Keratinocyte (primary cell): ENCODE data around the gene GRPEL1. TPM values are rescaled to one million over a fixed set of nuclear protein-coding genes. Genes with fewer than 3 reads are reported as not detected.
A peak's percentile ranks its signal among the peaks of the same experiment; 100 is the strongest.

Source experiments
- DNase-seq: peaks from one replicate; pipeline ENCODE4 v3.0.0-alpha.2; 2011; ENCODE audit warnings: low read depth, missing footprints, low spot score
- FAIRE-seq: peaks from 2 replicates; lab custom pipeline; 2011; peaks lifted over from hg19 to GRCh38; lab: Jason Lieb, UNC
- H2AFZ ChIP-seq: 2 replicates; pipeline ENCODE4 v1.6.0; 2012; ENCODE audit warnings: low read length, control low read depth, inconsistent platforms; ENCODE audit not compliant: control insufficient read depth
- H3K27ac ChIP-seq: 2 replicates; pipeline ENCODE4 v1.5.1; 2011; ENCODE audit warnings: low read length; ENCODE audit not compliant: control insufficient read depth, insufficient read depth
- H3K27me3 ChIP-seq: 3 replicates; pipeline ENCODE4 v1.6.0; 2011; ENCODE audit warnings: low read length; ENCODE audit not compliant: control insufficient read depth, insufficient read depth; ENCODE audit errors: extremely low read depth
- H3K36me3 ChIP-seq, 2 experiments: 2 replicates in 1 of 2; 3 replicates in 1 of 2; pipeline ENCODE4 v1.5.1; 2011; ENCODE audit warnings: low read length in 2 of 2, mild to moderate bottlenecking in 1 of 2; ENCODE audit not compliant: control insufficient read depth in 2 of 2, insufficient read depth in 2 of 2; ENCODE audit errors: extremely low read depth in 1 of 2
- H3K4me1 ChIP-seq: 3 replicates; pipeline ENCODE4 v1.5.1; 2011; ENCODE audit warnings: low read length; ENCODE audit not compliant: control insufficient read depth, insufficient read depth; ENCODE audit errors: extremely low read depth
- H3K4me2 ChIP-seq: 3 replicates; pipeline ENCODE4 v1.6.0; 2011; ENCODE audit warnings: low read depth, low read length; ENCODE audit not compliant: control insufficient read depth, insufficient read depth; ENCODE audit errors: extremely low read depth
- H3K4me3 ChIP-seq, 3 experiments: fragments of 200-600 bp in 1 of 3; sonication (generic) in 1 of 3; 2 replicates in 2 of 3; 3 replicates in 1 of 3; pipeline ENCODE4 v1.5.1; 2011 to 2016; ENCODE audit warnings: low read length in 3 of 3, mild to moderate bottlenecking in 3 of 3, control low read depth in 2 of 3, inconsistent platforms in 1 of 3, low read depth in 1 of 3, mixed read lengths in 1 of 3, mixed run types in 1 of 3, moderate library complexity in 1 of 3; ENCODE audit not compliant: control insufficient read depth in 2 of 3, insufficient read depth in 2 of 3; ENCODE audit errors: extremely low read depth in 1 of 3
- H3K79me2 ChIP-seq: 2 replicates; pipeline ENCODE4 v1.6.0; 2012; ENCODE audit warnings: low read length; ENCODE audit not compliant: control insufficient read depth, insufficient read depth
- H3K9ac ChIP-seq: 3 replicates; pipeline ENCODE4 v1.6.0; 2011; ENCODE audit warnings: low read length; ENCODE audit not compliant: control insufficient read depth, insufficient read depth; ENCODE audit errors: extremely low read depth
- H3K9me1 ChIP-seq: 3 replicates; pipeline ENCODE4 v1.6.0; 2011; ENCODE audit warnings: low read length; ENCODE audit not compliant: control insufficient read depth, insufficient read depth; ENCODE audit errors: extremely low read depth
- H3K9me3 ChIP-seq: 2 replicates; pipeline ENCODE4 v1.5.1; 2012; ENCODE audit warnings: low read depth, low read length; ENCODE audit not compliant: control insufficient read depth
- H4K20me1 ChIP-seq: 3 replicates; pipeline ENCODE4 v1.6.0; 2011; ENCODE audit warnings: low read length; ENCODE audit not compliant: control insufficient read depth, insufficient read depth; ENCODE audit errors: extremely low read depth
- CTCF ChIP-seq, 3 experiments: IDR thresholded peaks in 1 of 3; conservative IDR thresholded peaks in 1 of 3; optimal IDR thresholded peaks in 1 of 3; 2 replicates in 2 of 3; 3 replicates in 1 of 3; pipeline versions ENCODE3 to v1.5.1; 2011; ENCODE audit warnings: low read length in 3 of 3, mild to moderate bottlenecking in 3 of 3, moderate library complexity in 2 of 3, control low read depth in 1 of 3, inconsistent platforms in 1 of 3; ENCODE audit not compliant: insufficient read depth in 2 of 3; ENCODE audit errors: extremely low read depth in 1 of 3
- EZH2 ChIP-seq: IDR thresholded peaks from one replicate; pipeline ENCODE4 v1.6.1; 2012; ENCODE audit warnings: inconsistent platforms, mild to moderate bottlenecking, low read length, moderate library complexity
- dilution Hi-C: fragments of 300-500 bp; cut with MboI; formaldehyde crosslinking; loops from one replicate; pipeline ENCODE4 v1.7.0; 2020; ENCODE audit warnings: low sequenced_read_pairs; ENCODE audit not compliant: extremely low pct_ligation_motif_present
- polyA plus RNA-seq, 5 experiments: library from polyadenylated mRNA; depleted of rRNA in 3 of 5; stranded (reverse) in 3 of 5; stranded (forward) in 1 of 5; unstranded in 1 of 5; fragments of >200 nt; gene quantifications; 1 replicate in 1 of 5; 2 replicates in 3 of 5; 3 replicates in 1 of 5; pipeline versions ENCODE4 v1.2.1 to v1.2.3, GENCODE V29; 2011 to 2012; ENCODE audit warnings: missing spikeins in 2 of 5, low read depth in 1 of 5, low replicate concordance in 1 of 5

Gene GRPEL1
- polyA plus RNA-seq, 1 donor (not counting 4 experiments of a cell fraction or from before 2014, with no cell fraction given): 59.1 TPM

DNA sequence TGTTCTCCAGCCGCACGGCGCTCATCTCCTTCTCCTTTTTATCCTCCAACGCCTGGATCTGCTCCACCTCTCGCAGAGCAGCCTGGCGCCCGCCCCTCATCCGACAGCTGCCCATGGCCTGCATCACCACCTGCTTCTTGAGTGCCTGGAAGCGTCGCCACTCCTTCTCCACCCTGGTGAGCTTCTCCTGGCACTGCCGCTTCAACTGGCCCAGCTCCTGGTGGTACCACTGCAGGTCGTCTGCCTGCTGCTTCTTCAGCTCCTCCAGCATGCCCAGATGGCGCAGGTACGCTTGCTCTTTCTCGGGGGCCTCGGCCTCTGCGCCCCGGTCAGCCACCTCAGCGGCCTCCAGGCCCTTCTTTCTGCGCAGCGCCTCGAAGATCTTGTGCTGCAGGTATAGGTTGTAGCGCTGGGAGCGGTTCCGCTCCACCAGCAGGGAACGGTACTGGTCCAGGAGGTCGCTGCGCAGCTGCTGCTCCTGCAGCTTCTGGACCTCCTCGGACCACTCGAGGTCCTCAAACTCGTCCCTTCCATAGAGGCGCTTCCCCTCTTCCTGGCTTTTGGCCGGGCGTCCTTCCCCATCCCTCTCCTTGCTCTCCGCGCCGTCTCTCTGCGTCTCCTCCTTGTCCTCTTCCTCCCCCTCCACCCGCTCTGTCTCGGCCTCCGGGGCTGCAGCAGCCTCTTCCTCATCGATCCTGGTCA is 25.9 kb downstream of the GRPEL1 start:
- H3K9ac ChIP-seq: peak overlapping the region; percentile 75
- H4K20me1 ChIP-seq: peaks cover 5% of the 10 kb centered on the region
- no peaks in the 10 kb centered on the region for H3K9me3 ChIP-seq
- peak overlapping the region; percentile 93 for H2AFZ ChIP-seq
- H3K4me3 ChIP-seq: peak overlapping the region; percentile 80 to 84 (median 83)
- H3K4me1 ChIP-seq: peaks cover 13% of the 10 kb centered on the region
- peaks cover 0 to 10% of the 10 kb centered on the region in 2 experiments for H3K36me3 ChIP-seq
- no peaks in the 10 kb centered on the region for H3K27me3 ChIP-seq
- peak overlapping the region; percentile 49 for H3K27ac ChIP-seq
- FAIRE-seq: no peak
- TF ChIP-seq EZH2 (no peak), CTCF (optimal IDR thresholded peaks at IDR 0.05 in 1 of 3, IDR thresholded peaks at IDR 0.05 in 1 of 3, conservative IDR thresholded peaks at IDR 0.05 in 1 of 3; ENCODE audit: extremely low read depth in 1 of 3, insufficient read depth in 2 of 3, low read length in 3 of 3) (no peak)
- H3K79me2 ChIP-seq: peaks cover 34% of the 10 kb centered on the region
- peak overlapping the region; percentile 83 for H3K4me2 ChIP-seq
- H3K9me1 ChIP-seq: no peaks in the 10 kb centered on the region
- dilution Hi-C loops: no loop called here
- no peak for DNase-seq

DNA sequence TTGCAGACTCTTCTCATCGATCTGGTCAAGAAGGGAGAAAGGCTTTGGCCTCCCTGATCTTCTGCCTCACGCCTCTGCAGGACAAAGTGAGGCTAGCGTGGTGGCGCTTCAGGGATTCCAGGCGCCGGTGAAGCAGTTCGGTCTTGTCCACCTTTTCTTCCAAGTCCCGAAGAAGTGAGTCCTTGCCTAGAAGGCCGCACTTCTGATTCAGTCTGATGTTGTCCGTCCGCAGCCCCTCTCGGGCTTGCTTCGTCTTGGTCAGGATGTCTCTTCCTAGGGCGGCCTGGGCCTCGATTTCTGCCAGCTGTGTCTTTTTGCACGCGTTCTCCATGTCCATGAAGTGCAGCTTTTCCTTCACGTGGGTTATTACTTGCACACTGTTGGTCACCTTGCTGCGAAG is 26.6 kb downstream of the GRPEL1 start:
- no peak overlapping the region for H2AFZ ChIP-seq
- peaks cover 5% of the 10 kb centered on the region for H4K20me1 ChIP-seq
- TF ChIP-seq CTCF (optimal IDR thresholded peaks at IDR 0.05 in 1 of 3, IDR thresholded peaks at IDR 0.05 in 1 of 3, conservative IDR thresholded peaks at IDR 0.05 in 1 of 3; ENCODE audit: extremely low read depth in 1 of 3, insufficient read depth in 2 of 3, low read length in 3 of 3) (no peak), EZH2 (no peak)
- FAIRE-seq (no peak), DNase-seq (no peak)
- H3K4me1 ChIP-seq: peaks cover 13% of the 10 kb centered on the region
- H3K9me3 ChIP-seq: no peaks in the 10 kb centered on the region
- dilution Hi-C loops: no loop called here
- no peaks in the 10 kb centered on the region for H3K27me3 ChIP-seq
- H3K36me3 ChIP-seq: peaks cover 0 to 8% of the 10 kb centered on the region in 2 experiments
- H3K27ac ChIP-seq: no peak overlapping the region
- peaks cover 27% of the 10 kb centered on the region for H3K79me2 ChIP-seq
- no peak overlapping the region for H3K9ac ChIP-seq
- no peaks in the 10 kb centered on the region for H3K9me1 ChIP-seq
- no peak overlapping the region for H3K4me3 ChIP-seq
- no peak overlapping the region for H3K4me2 ChIP-seq
